Measurements from ENCODE around the gene USP25. TPM values are rescaled to one million over a fixed set of nuclear protein-coding genes. Genes with fewer than 3 reads are reported as not detected.

USP25 gene
- total and polyA plus RNA-seq, 12 donors, result 13.5 to 57.7 (median 45.9) TPM

GRCh38 chr21:15764878-15765277 lies 35.1 kb downstream of the USP25 start:
- no peaks in the 10 kb centered on the region for H3K27me3 ChIP-seq
- DNase-seq (no peak), ATAC-seq (no peak)
- no peak for TF ChIP-seq CTCF (IDR thresholded peaks at IDR 0.05)
- H3K9me3 ChIP-seq, result peaks cover 0 to 3% (median 0%) of the 10 kb centered on the region in 11 donors
- H3K36me3 ChIP-seq, result peaks cover 0 to 24% (median 0%) of the 10 kb centered on the region in 9 donors
- 56 to 64% methylated on average over 3 of the region's 3 CpGs for WGBS, 2 donors
- H3K4me3 ChIP-seq, result no peak overlapping the region
- no peak overlapping the region for H3K27ac ChIP-seq
- intact Hi-C loops (cut with DNase I), result no loop called here
- H3K4me1 ChIP-seq, result peaks cover 1 to 51% (median 34%) of the 10 kb centered on the region in 9 donors

- no peaks in the 10 kb centered on the region for H3K27me3 ChIP-seq
- no peak overlapping the region for H3K4me3 ChIP-seq
- 65 to 69% methylated on average over 1 of the region's 1 CpG for WGBS, 2 donors
- peaks cover 0 to 3% (median 0%) of the 10 kb centered on the region in 11 donors for H3K9me3 ChIP-seq
- TF ChIP-seq CTCF (IDR thresholded peaks at IDR 0.05), result no peak
- DNase-seq (no peak), ATAC-seq (no peak)
- peaks cover 0 to 24% (median 0%) of the 10 kb centered on the region in 9 donors for H3K36me3 ChIP-seq
- H3K4me1 ChIP-seq, result peaks cover 0 to 55% (median 33%) of the 10 kb centered on the region in 9 donors
- no peak overlapping the region for H3K27ac ChIP-seq
- intact Hi-C loops (cut with DNase I), result no loop called here
Observed at GRCh38 chr21:15766952-15767603, 37.3 kb downstream of the USP25 start.

GRCh38 chr21:15768045-15768601 lies 38.3 kb downstream of the USP25 start:
- Histone ChIP-seq H3K9me3 (no peaks in the 10 kb centered on the region), H3K4me3 (no peak overlapping the region), H3K36me3 (peaks cover 0 to 27% (median 0%) of the 10 kb centered on the region in 9 donors), H3K4me1 (peaks cover 0 to 55% (median 34%) of the 10 kb centered on the region in 9 donors), H3K27me3 (no peaks in the 10 kb centered on the region), H3K27ac (no peak overlapping the region)
- no peak for DNase-seq
- intact Hi-C loops (cut with DNase I), result no loop called here
- ATAC-seq, result no peak
- WGBS, 2 donors, result 79 to 81% methylated on average over 5 of the region's 5 CpGs
- TF ChIP-seq CTCF (IDR thresholded peaks at IDR 0.05), result no peak

GRCh38 chr21:15768853-15769252 lies 39.1 kb downstream of the USP25 start:
- Histone ChIP-seq H3K36me3 (peaks cover 0 to 24% (median 0%) of the 10 kb centered on the region in 9 donors), H3K9me3 (no peaks in the 10 kb centered on the region), H3K4me1 (peaks cover 0 to 55% (median 34%) of the 10 kb centered on the region in 9 donors), H3K27me3 (no peaks in the 10 kb centered on the region), H3K27ac (no peak overlapping the region), H3K4me3 (no peak overlapping the region)
- intact Hi-C loops (cut with DNase I), result no loop called here
- no peak for TF ChIP-seq CTCF (IDR thresholded peaks at IDR 0.05)
- ATAC-seq (no peak), DNase-seq (no peak)
- 89% methylated on average over 2 of the region's 2 CpGs for WGBS, 2 donors

Data from heart right ventricle (tissue), 16 donors.